Activated CD4-positive, alpha-beta T cell treated with anti-CD3 and anti-CD28 coated beads, Interleukin-2, amount 10 ng/mL, durations not matched to agents 7 days and 5 days (primary cell): ENCODE results near the gene SPDYE3. TPM values are rescaled to one million over a fixed set of nuclear protein-coding genes. Genes with fewer than 3 reads are reported as not detected.
"Not testable (repeated sequence)": the region's sequence is repeated elsewhere in the genome, so short reads cannot be mapped to it uniquely, and the experiment has no call there.

Experiments used
- CTCF ChIA-PET: fragments of 350-600 bp; sonication (Branson Sonifier 250); formaldehyde crosslinking; loops from one replicate; lab custom pipeline; 2021; ENCODE audit warnings: antibody characterized with exemption; lab: Charles Lee
- POLR2A ChIA-PET: fragments of 350-600 bp; sonication (Branson Sonifier 250); formaldehyde crosslinking; loops from one replicate; lab custom pipeline; 2021; ENCODE audit warnings: antibody characterized with exemption; lab: Charles Lee
- DNase-seq: peaks from one replicate; pipeline ENCODE4 v3.0.0-alpha.2; 2020
- H3K27ac Mint-ChIP-seq: one replicate; pipeline ENCODE4 v1.8.0; 2021; ENCODE audit warnings: mild to moderate bottlenecking, moderate library complexity, mixed read lengths
- H3K27me3 Mint-ChIP-seq: one replicate; pipeline ENCODE4 v1.8.0; 2021; ENCODE audit warnings: mixed read lengths
- H3K36me3 Mint-ChIP-seq: one replicate; pipeline ENCODE4 v1.8.0; 2021; ENCODE audit warnings: low read depth, mixed read lengths
- H3K4me1 Mint-ChIP-seq: one replicate; pipeline ENCODE4 v1.8.0; 2021; ENCODE audit warnings: mixed read lengths
- H3K4me3 Mint-ChIP-seq: one replicate; pipeline ENCODE4 v1.8.0; 2021; ENCODE audit warnings: mild to moderate bottlenecking, moderate library complexity, mixed read lengths
- H3K9me3 Mint-ChIP-seq: one replicate; pipeline ENCODE4 v1.8.0; 2021; ENCODE audit warnings: mixed read lengths
- total RNA-seq, 2 experiments: library from RNA; stranded (reverse); gene quantifications; one replicate each; pipeline ENCODE4 v1.2.3, GENCODE V29; 2021

The SPDYE3 gene
- total RNA-seq, 2 experiments from 2014 or later, result not detected

- H3K36me3 Mint-ChIP-seq, H3K4me1 Mint-ChIP-seq, CTCF ChIA-PET, DNase-seq, H3K9me3 Mint-ChIP-seq, POLR2A ChIA-PET, H3K27me3 Mint-ChIP-seq, H3K27ac Mint-ChIP-seq, H3K4me3 Mint-ChIP-seq: not testable (repeated sequence)
Measured at GRCh38 chr7:100298632-100298895, 8.9 kb upstream of the SPDYE3 start.

DNA sequence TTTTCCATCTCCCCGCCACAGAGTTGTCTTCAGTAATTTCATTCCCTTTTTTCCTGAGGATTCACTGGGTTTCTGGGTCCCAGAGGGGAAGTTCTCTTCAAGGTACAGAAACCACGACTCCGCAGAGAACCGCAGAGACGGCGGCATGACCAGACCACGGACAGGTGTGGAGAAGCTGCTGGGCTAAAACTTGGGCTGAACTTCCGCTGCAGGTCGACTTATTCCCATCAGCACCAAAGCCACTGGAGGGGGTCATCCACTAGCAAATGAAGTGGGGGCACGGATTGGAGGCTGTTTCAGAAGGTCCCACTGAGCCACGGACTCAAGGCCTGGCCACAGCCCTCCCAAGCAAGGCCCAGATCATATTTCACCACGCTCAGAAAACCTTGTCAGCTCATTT lies 3.0 kb upstream of the SPDYE3 start:
- CTCF ChIA-PET, result interaction anchor here (0.6 kb wide), 1 partner anchor 14 kb away, joined by 4 read pairs; no protein-coding TSS in a partner anchor
- H3K9me3 Mint-ChIP-seq, DNase-seq, H3K27me3 Mint-ChIP-seq, H3K36me3 Mint-ChIP-seq, H3K4me3 Mint-ChIP-seq, POLR2A ChIA-PET, H3K4me1 Mint-ChIP-seq, H3K27ac Mint-ChIP-seq: not testable (repeated sequence)

GRCh38 chr7:100318329-100318728 lies 10.8 kb downstream of the SPDYE3 start:
- H3K9me3 Mint-ChIP-seq, POLR2A ChIA-PET, DNase-seq, H3K4me3 Mint-ChIP-seq, H3K27me3 Mint-ChIP-seq, H3K27ac Mint-ChIP-seq: not testable (repeated sequence)
- CTCF ChIA-PET, result interaction anchor here (0.6 kb wide), 1 partner anchor 46 kb away, joined by 3 read pairs; no protein-coding TSS in a partner anchor
- Mint-ChIP-seq H3K4me1 (peaks cover 17% of the 10 kb centered on the region), H3K36me3 (peaks cover 26% of the 10 kb centered on the region)

DNA sequence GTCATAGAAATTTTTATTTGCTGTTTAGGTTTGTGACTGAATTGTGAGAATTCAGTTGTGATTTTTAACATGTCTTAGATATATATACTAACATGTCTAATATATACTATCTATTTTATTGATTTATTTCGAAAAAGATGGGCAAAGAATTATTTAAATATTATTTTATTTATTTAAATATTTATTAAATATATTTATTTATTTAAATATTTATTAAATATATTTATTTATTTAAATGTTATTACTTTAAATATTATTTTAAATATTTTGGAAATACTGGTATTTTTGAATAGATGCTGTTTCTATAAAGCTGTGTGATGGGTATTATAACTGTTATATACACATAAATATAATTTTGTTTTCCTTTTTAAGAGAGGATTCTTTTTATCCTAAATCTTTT lies 14.1 kb downstream of the SPDYE3 start:
- peaks cover 16% of the 10 kb centered on the region for H3K4me1 Mint-ChIP-seq
- CTCF ChIA-PET, H3K27ac Mint-ChIP-seq, H3K27me3 Mint-ChIP-seq, DNase-seq, H3K4me3 Mint-ChIP-seq, H3K9me3 Mint-ChIP-seq, POLR2A ChIA-PET: not testable (repeated sequence)
- H3K36me3 Mint-ChIP-seq, result peaks cover 36% of the 10 kb centered on the region

- H3K27ac Mint-ChIP-seq, POLR2A ChIA-PET, H3K4me3 Mint-ChIP-seq, H3K9me3 Mint-ChIP-seq, DNase-seq, H3K27me3 Mint-ChIP-seq, H3K4me1 Mint-ChIP-seq, CTCF ChIA-PET: not testable (repeated sequence)
- H3K36me3 Mint-ChIP-seq, result peaks cover 38% of the 10 kb centered on the region
Measured at GRCh38 chr7:100324194-100324593, 16.7 kb downstream of the SPDYE3 start.

GRCh38 chr7:100325671-100326070 lies 18.2 kb downstream of the SPDYE3 start:
- POLR2A ChIA-PET, H3K27ac Mint-ChIP-seq: not testable (repeated sequence)

GRCh38 chr7:100326914-100327313 lies 19.4 kb downstream of the SPDYE3 start:
- DNase-seq, H3K9me3 Mint-ChIP-seq, H3K4me3 Mint-ChIP-seq, H3K27me3 Mint-ChIP-seq, H3K27ac Mint-ChIP-seq, POLR2A ChIA-PET, H3K4me1 Mint-ChIP-seq, CTCF ChIA-PET: not testable (repeated sequence)
- peaks cover 32% of the 10 kb centered on the region for H3K36me3 Mint-ChIP-seq

More at GRCh38 chr7:100325671-100326070, 18.2 kb downstream of the SPDYE3 start:
- H3K4me1 Mint-ChIP-seq, H3K4me3 Mint-ChIP-seq, CTCF ChIA-PET, H3K27me3 Mint-ChIP-seq, H3K9me3 Mint-ChIP-seq, DNase-seq: not testable (repeated sequence)
- peaks cover 33% of the 10 kb centered on the region for H3K36me3 Mint-ChIP-seq

- peaks cover 28% of the 10 kb centered on the region for H3K4me1 Mint-ChIP-seq
- H3K27ac Mint-ChIP-seq, result peak overlapping the region; percentile 93
Measured at GRCh38 chr7:100335566-100336466, 28.3 kb downstream of the SPDYE3 start.

DNA sequence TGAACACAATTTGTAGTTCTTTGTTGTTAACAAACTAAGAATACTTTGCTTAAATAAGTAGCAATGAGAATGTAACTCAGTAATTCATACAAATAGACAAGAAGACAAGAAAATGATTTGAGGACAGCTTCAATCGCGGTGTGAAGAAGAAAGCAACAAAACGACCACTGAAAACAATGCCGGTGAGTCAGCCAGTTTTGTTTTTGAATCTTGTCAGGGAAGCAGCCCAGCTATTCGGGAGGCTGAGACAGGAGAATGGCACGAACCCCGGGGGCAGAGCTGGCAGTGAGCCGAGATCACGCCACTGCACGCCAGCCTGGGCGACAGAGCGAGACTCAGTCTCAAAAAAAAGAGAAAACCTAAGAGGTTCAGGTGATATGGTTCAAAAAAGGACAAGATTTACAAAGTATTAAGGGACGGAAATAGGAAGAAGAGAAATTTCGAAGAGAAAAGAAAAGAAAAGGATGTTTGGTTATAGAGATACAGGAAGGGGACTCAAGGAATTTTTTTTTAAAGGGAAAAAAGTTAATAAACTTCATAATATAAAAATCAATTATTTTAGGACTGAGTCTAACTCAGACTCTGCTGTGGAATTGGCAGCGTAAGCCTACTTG lies 30.7 kb downstream of the SPDYE3 start:
- H3K9me3 Mint-ChIP-seq, CTCF ChIA-PET, H3K27ac Mint-ChIP-seq, POLR2A ChIA-PET, DNase-seq, H3K27me3 Mint-ChIP-seq: not testable (repeated sequence)
- H3K4me1 Mint-ChIP-seq, result peaks cover 45% of the 10 kb centered on the region
- peaks cover 37% of the 10 kb centered on the region for H3K36me3 Mint-ChIP-seq
- peak overlapping the region; percentile 63 for H3K4me3 Mint-ChIP-seq

More at GRCh38 chr7:100335566-100336466, 28.3 kb downstream of the SPDYE3 start:
- Mint-ChIP-seq H3K4me3 (peak overlapping the region; percentile 82), H3K36me3 (peaks cover 22% of the 10 kb centered on the region)
- POLR2A ChIA-PET, H3K27me3 Mint-ChIP-seq, H3K9me3 Mint-ChIP-seq, CTCF ChIA-PET: not testable (repeated sequence)
- peak; percentile 89 for DNase-seq

DNA sequence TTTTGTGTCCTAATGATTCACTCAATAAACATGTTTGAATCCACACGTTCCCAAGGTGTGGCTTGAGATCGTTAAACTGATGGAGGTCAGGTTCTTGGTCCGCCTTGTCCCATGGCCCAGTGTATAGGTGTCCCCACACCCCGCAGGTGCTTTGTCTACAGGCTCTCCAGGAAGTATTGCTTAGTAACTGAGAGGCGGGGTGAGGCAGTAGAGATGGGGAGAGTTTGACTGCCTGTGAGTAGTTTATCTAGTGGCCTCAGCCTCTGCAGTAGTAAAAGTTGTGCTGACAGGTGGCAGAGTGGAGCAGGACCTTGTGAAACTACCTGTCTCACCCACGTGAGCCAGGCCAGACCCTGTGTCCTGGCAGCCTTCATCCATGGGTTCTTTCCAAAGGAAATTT lies 33.8 kb downstream of the SPDYE3 start:
- H3K9me3 Mint-ChIP-seq, H3K4me3 Mint-ChIP-seq, CTCF ChIA-PET, H3K27me3 Mint-ChIP-seq, POLR2A ChIA-PET, DNase-seq: not testable (repeated sequence)
- H3K36me3 Mint-ChIP-seq, result peaks cover 47% of the 10 kb centered on the region
- H3K27ac Mint-ChIP-seq, result peak overlapping the region; percentile 69
- peaks cover 59% of the 10 kb centered on the region for H3K4me1 Mint-ChIP-seq

- CTCF ChIA-PET, result no interaction called here
- DNase-seq, result no peak
- POLR2A ChIA-PET, result no interaction called here
- no peak overlapping the region for H3K27ac Mint-ChIP-seq
- no peaks in the 10 kb centered on the region for H3K27me3 Mint-ChIP-seq
- peaks cover 55% of the 10 kb centered on the region for H3K36me3 Mint-ChIP-seq
- peaks cover 54% of the 10 kb centered on the region for H3K4me1 Mint-ChIP-seq
- no peaks in the 10 kb centered on the region for H3K9me3 Mint-ChIP-seq
- no peak overlapping the region for H3K4me3 Mint-ChIP-seq
Measured at GRCh38 chr7:100342765-100343164, 35.3 kb downstream of the SPDYE3 start.

DNA sequence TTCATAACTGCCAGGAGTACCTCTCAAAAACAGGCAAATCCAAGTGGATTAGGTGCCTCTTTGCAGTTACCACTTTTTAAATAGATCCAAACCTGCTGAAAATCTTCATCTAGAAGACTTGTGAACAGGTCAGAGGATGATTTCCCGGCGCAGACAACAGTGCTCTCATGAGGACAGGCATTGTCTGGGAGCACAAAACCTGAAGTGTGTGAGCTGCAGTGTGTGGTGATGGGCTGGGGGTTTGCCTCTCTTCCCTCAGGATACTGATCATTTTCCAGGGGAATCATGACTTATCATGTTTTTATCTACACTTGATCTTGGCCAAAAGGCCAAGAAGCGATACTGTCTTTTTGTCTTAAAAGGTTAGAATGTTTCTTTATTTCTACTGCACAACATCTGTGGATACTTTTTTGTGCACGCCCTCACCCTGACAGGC lies 36.6 kb downstream of the SPDYE3 start:
- CTCF ChIA-PET, result interaction anchor here (0.5 to 1.5 kb wide), 11 partner anchors 11 to 217 kb away, joined by 3 to 7 read pairs (median 4); partner anchors contain the start of genes MBLAC1 and PPP1R35
- H3K9me3 Mint-ChIP-seq, H3K27me3 Mint-ChIP-seq, POLR2A ChIA-PET, DNase-seq: not testable (repeated sequence)
- Mint-ChIP-seq H3K27ac (peak overlapping the region; percentile 90), H3K4me3 (peak overlapping the region; percentile 26), H3K4me1 (peaks cover 43% of the 10 kb centered on the region), H3K36me3 (peaks cover 56% of the 10 kb centered on the region)
